Adrenal gland (tissue), 5 donors: ENCODE results near the gene ZAP70.
A peak's percentile ranks its signal among the peaks of the same experiment; 100 is the strongest.

Source experiments
- CTCF ChIP-seq, 6 experiments: fragments of 450-650 bp in 4 of 6; fragments of 200-600 bp in 2 of 6; sonication (generic) in 1 of 6; IDR thresholded peaks; 1 replicate in 5 of 6; 2 replicates in 1 of 6; pipeline versions ENCODE4 v1.5.1 to v1.8.0; 2016 to 2021; ENCODE audit warnings: antibody characterized with exemption in 6 of 6, mild to moderate bottlenecking in 2 of 6, moderate library complexity in 1 of 6
- POLR2A ChIP-seq, 2 donors: fragments of 450-650 bp; IDR thresholded peaks; one replicate each; pipeline ENCODE4 v1.6.1; 2017; ENCODE audit warnings: antibody characterized with exemption in 2 of 2, mild to moderate bottlenecking in 2 of 2, moderate library complexity in 1 of 2
- donor health status: DM: no; HTN: no; CAD: no.

DNA sequence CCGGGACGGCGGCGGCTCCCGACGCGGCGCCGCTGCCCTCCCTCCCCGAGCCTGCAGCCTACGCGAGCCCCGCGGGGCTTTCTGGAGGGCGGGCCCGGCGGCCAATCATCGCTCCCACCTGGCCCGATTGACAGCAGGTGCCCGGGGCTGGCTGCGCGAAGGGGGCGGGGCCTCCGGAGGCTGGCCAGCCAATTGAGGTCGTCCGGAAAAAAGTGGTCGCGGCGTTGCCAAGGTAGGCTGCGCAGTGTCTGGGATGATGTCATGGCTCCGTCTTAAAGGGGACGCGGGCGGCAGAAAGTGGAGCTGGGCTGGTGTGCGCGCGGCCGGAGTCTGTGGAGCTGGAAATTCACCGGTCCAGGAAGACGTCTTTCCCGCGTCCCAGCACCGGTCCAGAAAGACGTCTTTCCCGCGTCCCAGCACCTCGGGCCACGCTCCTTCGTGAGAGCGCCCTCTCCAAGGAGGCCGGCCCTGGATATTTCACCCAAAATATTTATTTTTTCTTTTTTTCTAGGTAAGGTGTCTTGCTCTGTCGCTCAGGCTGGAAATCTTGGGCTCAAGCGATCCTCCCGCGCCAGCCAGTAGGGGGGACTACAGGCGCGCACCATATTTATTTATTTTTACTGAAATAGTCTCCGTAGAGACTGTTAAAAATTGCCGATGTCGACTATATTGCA is 49.3 kb upstream of the ZAP70 start, which contains the start of gene ACTR1B:
- TF ChIP-seq CTCF (IDR thresholded peaks at IDR 0.05) (peak; percentile 23 to 77 (median 60)), POLR2A (IDR thresholded peaks at IDR 0.05) (peak; percentile 68 to 93)
